Calu3 (cell line): ENCODE data around the gene THRSP. TPM values are rescaled to one million over a fixed set of nuclear protein-coding genes. Genes with fewer than 3 reads are reported as not detected.

ENCODE experiments used
- BruUV-seq: library from RNA; stranded (reverse); fragments of 400-500 nt; replicated peaks from 2 replicates; lab custom pipeline; 2021; lab: Mats Ljungman, UMichigan
- CTCF ChIA-PET: fragments of 300-600 bp; sonication (Branson Sonifier 250); formaldehyde crosslinking; loops from one replicate; lab custom pipeline; 2022; ENCODE audit warnings: antibody characterized with exemption; lab: Charles Lee
- DNase-seq: peaks from one replicate; pipeline ENCODE4 v3.0.0; 2022
- H3K27ac Mint-ChIP-seq: one replicate; pipeline ENCODE4 v1.8.0; 2022; ENCODE audit warnings: mixed read lengths; ENCODE audit not compliant: unreplicated experiment
- H3K27me3 Mint-ChIP-seq: one replicate; pipeline ENCODE4 v1.8.0; 2022; ENCODE audit warnings: mixed read lengths; ENCODE audit not compliant: unreplicated experiment
- H3K36me3 Mint-ChIP-seq: one replicate; pipeline ENCODE4 v1.8.0; 2022; ENCODE audit warnings: mild to moderate bottlenecking, moderate library complexity, mixed read lengths; ENCODE audit not compliant: insufficient read depth, unreplicated experiment
- H3K4me1 Mint-ChIP-seq: one replicate; pipeline ENCODE4 v1.8.0; 2022; ENCODE audit warnings: mild to moderate bottlenecking, low read depth, mixed read lengths; ENCODE audit not compliant: unreplicated experiment
- H3K4me3 Mint-ChIP-seq: one replicate; pipeline ENCODE4 v1.8.0; 2022; ENCODE audit warnings: mild to moderate bottlenecking, low read depth, moderate library complexity, mixed read lengths; ENCODE audit not compliant: unreplicated experiment
- H3K9me3 Mint-ChIP-seq: one replicate; pipeline ENCODE4 v1.8.0; 2022; ENCODE audit warnings: low read depth, mixed read lengths; ENCODE audit not compliant: unreplicated experiment
- CTCF ChIP-seq: fragments of 200-600 bp; IDR thresholded peaks from one replicate; pipeline ENCODE4 v1.8.0; 2022; ENCODE audit warnings: antibody characterized with exemption; ENCODE audit not compliant: unreplicated experiment
- intact Hi-C: fragments of 100-400 bp; cut with micrococcal nuclease; formaldehyde crosslinking; loops from one replicate; pipeline ENCODE4 v1.10.0; 2022; ENCODE audit not compliant: unreplicated experiment
- total RNA-seq: library from RNA; stranded (reverse); gene quantifications from 2 replicates; pipeline ENCODE4 v1.2.3, GENCODE V29; 2022

The THRSP gene
- total RNA-seq, 1 experiment from 2014 or later = not detected

GRCh38 chr11:78041843-78042440, 21.7 kb upstream of the THRSP start:
- no peaks in the 10 kb centered on the region for H3K9me3 Mint-ChIP-seq
- no TSS peak for BruUV-seq

GRCh38 chr11:78044706-78045105, 19.0 kb upstream of the THRSP start:
- Mint-ChIP-seq H3K27ac (no peak overlapping the region), H3K27me3 (no peaks in the 10 kb centered on the region), H3K4me1 (peaks cover 41% of the 10 kb centered on the region), H3K36me3 (peaks cover 21% of the 10 kb centered on the region), H3K9me3 (no peaks in the 10 kb centered on the region), H3K4me3 (no peak overlapping the region)
- TF ChIP-seq CTCF = no peak
- CTCF ChIA-PET = interaction anchor here (0.8 kb wide), 1 partner anchor 50 kb away, joined by 3 read pairs; no protein-coding TSS in a partner anchor
- intact Hi-C loops = loop anchor here (5.0 to 10.0 kb wide), 2 partner anchors 50 to 267 kb away; partner anchors contain the start of gene INTS4
- DNase-seq = no peak
- BruUV-seq = no TSS peak

More at GRCh38 chr11:78041843-78042440, 21.7 kb upstream of the THRSP start:
- Mint-ChIP-seq H3K4me3 (no peak overlapping the region), H3K4me1 (peaks cover 63% of the 10 kb centered on the region), H3K36me3 (peaks cover 27% of the 10 kb centered on the region), H3K27ac (peak overlapping the region; percentile 33), H3K27me3 (no peaks in the 10 kb centered on the region)
- no peak for DNase-seq
- TF ChIP-seq CTCF = no peak
- CTCF ChIA-PET = no interaction called here
- intact Hi-C loops = loop anchor here (10.0 kb wide), 1 partner anchor 47 kb away; the partner anchor contains the start of gene INTS4

DNA sequence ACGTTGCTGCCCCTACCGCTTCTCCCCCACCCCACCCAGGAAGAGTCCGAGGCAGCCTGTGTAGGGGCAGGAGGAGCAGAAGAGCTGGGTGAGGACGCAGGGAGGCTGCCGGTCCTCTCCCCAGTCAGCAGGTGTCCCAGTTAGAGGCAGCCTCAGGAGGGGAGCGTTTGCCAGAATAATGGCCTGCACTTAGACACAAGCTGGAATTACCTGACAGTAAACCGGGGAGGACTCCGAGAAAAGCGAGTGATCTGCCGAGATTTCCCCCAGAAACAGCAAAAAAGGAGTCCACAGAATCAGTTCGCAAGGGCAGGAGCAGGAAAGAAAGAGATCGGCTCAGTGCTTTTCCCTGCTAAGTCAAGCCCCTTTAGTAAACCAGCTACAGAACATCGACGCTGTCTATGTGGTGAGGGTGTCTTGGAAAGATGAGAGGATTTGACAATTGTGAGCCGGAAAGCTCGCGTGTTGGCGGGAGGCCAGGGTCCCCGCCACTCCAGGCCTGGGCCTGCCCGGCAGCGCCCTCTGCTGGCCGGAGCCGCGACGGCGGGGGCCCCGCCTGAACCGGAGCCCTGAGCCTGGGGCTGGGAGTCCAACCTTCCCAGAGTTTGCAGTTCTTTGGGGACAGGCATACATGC, 17.7 kb upstream of the THRSP start:
- intact Hi-C loops = loop anchor here (1.0 to 10.0 kb wide), 3 partner anchors 34 to 269 kb away; partner anchors contain the start of gene INTS4
- peaks cover 34% of the 10 kb centered on the region for H3K4me1 Mint-ChIP-seq
- H3K27ac Mint-ChIP-seq = peak overlapping the region; percentile 76
- H3K27me3 Mint-ChIP-seq = no peaks in the 10 kb centered on the region
- H3K9me3 Mint-ChIP-seq = no peaks in the 10 kb centered on the region
- TF ChIP-seq CTCF = peak; percentile 95
- peak; percentile 91 for DNase-seq
- CTCF ChIA-PET = interaction anchor here (0.5 to 1.6 kb wide), 6 partner anchors 15 to 51 kb away, joined by 3 to 5 read pairs (median 3); partner anchors contain the start of gene INTS4
- peak overlapping the region; percentile 74 for H3K4me3 Mint-ChIP-seq
- BruUV-seq = no TSS peak
- peaks cover 11% of the 10 kb centered on the region for H3K36me3 Mint-ChIP-seq

DNA sequence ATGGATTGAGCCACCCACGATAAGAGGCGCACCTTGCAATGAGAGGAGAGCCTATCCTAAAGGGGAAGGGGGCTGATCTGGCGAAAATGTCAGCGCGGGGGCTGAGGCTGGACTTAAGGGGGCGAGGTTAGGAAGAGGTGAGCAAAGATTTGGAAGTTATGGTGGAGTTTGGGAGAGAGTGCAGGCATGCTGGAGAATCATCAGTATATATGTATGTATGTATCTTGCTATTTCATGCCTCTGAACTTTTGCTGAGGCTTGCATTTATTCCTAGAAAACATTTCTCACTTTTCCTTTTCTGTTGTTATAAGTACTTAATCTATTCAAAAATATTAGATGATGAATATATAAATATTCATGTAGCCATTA, 17.2 kb upstream of the THRSP start:
- Mint-ChIP-seq H3K4me3 (peak overlapping the region; percentile 74), H3K4me1 (peaks cover 32% of the 10 kb centered on the region), H3K27me3 (no peaks in the 10 kb centered on the region), H3K27ac (no peak overlapping the region), H3K36me3 (peaks cover 8% of the 10 kb centered on the region), H3K9me3 (no peaks in the 10 kb centered on the region)
- no peak for DNase-seq
- no peak for TF ChIP-seq CTCF
- no TSS peak for BruUV-seq
- intact Hi-C loops = loop anchor here (1.0 to 10.0 kb wide), 3 partner anchors 34 to 269 kb away; partner anchors contain the start of gene INTS4
- CTCF ChIA-PET = interaction anchor here (0.6 to 1.6 kb wide), 6 partner anchors 16 to 198 kb away, joined by 3 to 5 read pairs (median 4); partner anchors contain the start of gene INTS4
